VCaP (cell line): Measurements from ENCODE around the gene MYO1F.

Source experiments
- H3K27ac ChIP-seq: fragments of 450-650 bp; 2 replicates; pipeline ENCODE4 v1.5.1; 2017
- CTCF ChIP-seq: fragments of 450-650 bp; conservative IDR thresholded peaks from 2 replicates; pipeline ENCODE4 v1.5.1; 2017; ENCODE audit warnings: mild to moderate bottlenecking, moderate library complexity

MYO1F gene

GRCh38 chr19:8526345-8527091 lies 50.7 kb downstream of the MYO1F start:
- no peak for TF ChIP-seq CTCF
- no peak overlapping the region; the same call in 1 of the 2 replicates for H3K27ac ChIP-seq

GRCh38 chr19:8525401-8525684 lies 51.9 kb downstream of the MYO1F start:
- H3K27ac ChIP-seq, result no peak overlapping the region
- TF ChIP-seq CTCF, result peak; percentile 0; the same call in 1 of the 2 replicates

GRCh38 chr19:8519388-8519787 lies 57.9 kb downstream of the MYO1F start:
- H3K27ac ChIP-seq, result no peak overlapping the region
- TF ChIP-seq CTCF, result no peak

- no peak for TF ChIP-seq CTCF
- no peak overlapping the region for H3K27ac ChIP-seq
These were observed 58.7 kb downstream of the MYO1F start for GRCh38 chr19:8518536-8518935.

GRCh38 chr19:8517551-8518442 lies 59.4 kb downstream of the MYO1F start:
- H3K27ac ChIP-seq, result no peak overlapping the region
- TF ChIP-seq CTCF, result no peak

GRCh38 chr19:8515317-8515716 lies 61.9 kb downstream of the MYO1F start:
- no peak for TF ChIP-seq CTCF
- H3K27ac ChIP-seq, result no peak overlapping the region

- H3K27ac ChIP-seq, result peak overlapping the region; percentile 90
These were observed 62.7 kb downstream of the MYO1F start for GRCh38 chr19:8514505-8515009.
